ENCODE results near the gene SLC5A2. TPM values are rescaled to one million over a fixed set of nuclear protein-coding genes. Genes with fewer than 3 reads are reported as not detected.
"Not testable (repeated sequence)": the region's sequence is repeated elsewhere in the genome, so short reads cannot be mapped to it uniquely, and the experiment has no call there.

SLC5A2 gene
- total RNA-seq, 4 donors from 2014 or later: 0.33 TPM; not detected in 3

- Histone ChIP-seq H3K27ac (no peak overlapping the region), H3K36me3 (peaks cover 0 to under 1% of the 10 kb centered on the region in 2 donors), H3K4me1 (peaks cover 0 to 14% of the 10 kb centered on the region in 2 donors), H3K9me3 (no peaks in the 10 kb centered on the region), H3K4me3 (replicated peaks in 1 of 3) (no peak overlapping the region), H3K27me3 (no peaks in the 10 kb centered on the region)
- no peak for DNase-seq
- 54 to 66% methylated on average over 7 of the region's 7 CpGs for WGBS, 2 donors
- no peak for TF ChIP-seq CTCF (IDR thresholded peaks at IDR 0.05)
- no peak for TF ChIP-seq POLR2A (IDR thresholded peaks at IDR 0.05)
- intact Hi-C loops (cut with DNase I): no loop called here
These were observed 1.9 kb upstream of the SLC5A2 start for GRCh38 chr16:31480851-31481536.

DNA sequence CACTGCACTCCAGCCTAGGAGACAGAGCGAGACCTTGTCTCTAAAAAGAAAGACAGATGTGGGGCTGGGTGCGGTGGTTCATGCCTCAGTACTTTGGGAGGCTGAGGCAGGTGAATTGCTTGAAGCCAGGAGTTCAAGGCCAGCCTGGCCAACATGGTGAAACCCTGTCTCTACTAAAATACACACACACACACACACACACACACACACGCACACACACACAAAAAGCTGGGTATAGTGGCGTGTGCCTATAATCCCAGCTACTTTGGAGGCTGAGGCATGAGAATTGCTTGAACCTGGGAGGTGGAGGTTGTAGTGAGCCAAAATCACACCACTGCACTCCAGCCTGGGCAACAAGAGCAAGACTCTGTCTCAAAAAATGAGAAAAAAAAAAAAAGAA lies 1.1 kb downstream of the SLC5A2 start:
- H3K9me3 ChIP-seq; intact Hi-C loops (cut with DNase I); DNase-seq; H3K27ac ChIP-seq; H3K4me3 ChIP-seq (replicated peaks in 1 of 3); H3K36me3 ChIP-seq; H3K27me3 ChIP-seq: not testable (repeated sequence)
- WGBS, 2 donors: 98 to 100% methylated on average over 4 of the region's 4 CpGs
- H3K4me1 ChIP-seq: peaks cover 12 to 20% of the 10 kb centered on the region in 2 donors

GRCh38 chr16:31484491-31485171 lies 1.7 kb downstream of the SLC5A2 start:
- H3K27me3 ChIP-seq: no peaks in the 10 kb centered on the region
- H3K36me3 ChIP-seq: no peaks in the 10 kb centered on the region
- peaks cover 12 to 20% of the 10 kb centered on the region in 2 donors for H3K4me1 ChIP-seq
- H3K27ac ChIP-seq: no peak overlapping the region
- peak in 1 of 2 donors; percentile 23 for DNase-seq
- TF ChIP-seq CTCF (IDR thresholded peaks at IDR 0.05): no peak
- TF ChIP-seq POLR2A (IDR thresholded peaks at IDR 0.05): no peak
- WGBS, 2 donors: 53 to 59% methylated on average over 5 to 14 of the region's 14 CpGs
- H3K9me3 ChIP-seq: no peaks in the 10 kb centered on the region
- intact Hi-C loops (cut with DNase I): no loop called here
- H3K4me3 ChIP-seq (replicated peaks in 1 of 3): no peak overlapping the region

- no peak for TF ChIP-seq POLR2A (IDR thresholded peaks at IDR 0.05)
- no peak for TF ChIP-seq CTCF (IDR thresholded peaks at IDR 0.05)
- no peak for DNase-seq
- H3K27me3 ChIP-seq: no peaks in the 10 kb centered on the region
- no peak overlapping the region for H3K4me3 ChIP-seq (replicated peaks in 1 of 3)
- WGBS, 2 donors: 95 to 96% methylated on average over 14 to 17 of the region's 17 CpGs
- peaks cover 12 to 20% of the 10 kb centered on the region in 2 donors for H3K4me1 ChIP-seq
- no peaks in the 10 kb centered on the region for H3K36me3 ChIP-seq
- H3K9me3 ChIP-seq: no peaks in the 10 kb centered on the region
- intact Hi-C loops (cut with DNase I): no loop called here
- H3K27ac ChIP-seq: no peak overlapping the region
These were observed 2.6 kb downstream of the SLC5A2 start for GRCh38 chr16:31485571-31485970.

DNA sequence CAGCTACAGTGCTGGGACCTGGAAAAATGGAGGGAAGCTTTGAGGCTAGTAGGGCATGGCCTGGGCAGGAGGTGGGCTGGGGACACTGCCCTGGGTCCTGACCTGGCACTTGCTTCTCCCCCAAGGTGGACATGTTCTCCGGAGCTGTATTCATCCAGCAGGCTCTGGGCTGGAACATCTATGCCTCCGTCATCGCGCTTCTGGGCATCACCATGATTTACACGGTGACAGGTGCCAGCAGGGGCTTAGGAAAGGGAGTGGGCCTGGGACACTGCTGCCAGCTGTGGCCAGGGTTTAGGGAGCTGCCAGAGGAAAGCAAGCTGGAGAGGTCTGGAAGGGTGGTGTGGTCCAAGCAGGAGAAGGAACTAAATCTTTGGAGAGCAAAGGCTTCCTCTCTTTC lies 3.1 kb downstream of the SLC5A2 start:
- no peak for TF ChIP-seq CTCF (IDR thresholded peaks at IDR 0.05)
- no peak for TF ChIP-seq POLR2A (IDR thresholded peaks at IDR 0.05)
- no peak for DNase-seq
- Histone ChIP-seq H3K36me3 (no peaks in the 10 kb centered on the region), H3K27ac (no peak overlapping the region), H3K4me1 (peaks cover 12 to 20% of the 10 kb centered on the region in 2 donors), H3K27me3 (no peaks in the 10 kb centered on the region), H3K4me3 (replicated peaks in 1 of 3) (no peak overlapping the region), H3K9me3 (no peaks in the 10 kb centered on the region)
- WGBS, 2 donors: 92 to 95% methylated on average over 5 of the region's 5 CpGs
- intact Hi-C loops (cut with DNase I): no loop called here

Data from thyroid gland (tissue), 4 donors.